Vagina (tissue), 2 donors: ENCODE data around the gene HPF1.
"Not testable (repeated sequence)": the region's sequence is repeated elsewhere in the genome, so short reads cannot be mapped to it uniquely, and the experiment has no call there.

Experiments used
- POLR2A ChIP-seq, 2 donors: fragments of 450-650 bp; IDR thresholded peaks; one replicate each; pipeline ENCODE4 v1.6.1; 2017; ENCODE audit warnings: antibody characterized with exemption in 2 of 2, mild to moderate bottlenecking in 2 of 2, moderate library complexity in 2 of 2
- TF ChIP-seq, protein P1 (sequence below), 3 experiments: fragments of 450-650 bp in 2 of 3; fragments of 200-600 bp in 1 of 3; sonication (generic) in 1 of 3; IDR thresholded peaks; one replicate each; pipeline ENCODE4 v1.5.1; 2017 to 2019; ENCODE audit warnings: antibody characterized with exemption in 3 of 3, mild to moderate bottlenecking in 2 of 3, moderate library complexity in 2 of 3

DNA sequence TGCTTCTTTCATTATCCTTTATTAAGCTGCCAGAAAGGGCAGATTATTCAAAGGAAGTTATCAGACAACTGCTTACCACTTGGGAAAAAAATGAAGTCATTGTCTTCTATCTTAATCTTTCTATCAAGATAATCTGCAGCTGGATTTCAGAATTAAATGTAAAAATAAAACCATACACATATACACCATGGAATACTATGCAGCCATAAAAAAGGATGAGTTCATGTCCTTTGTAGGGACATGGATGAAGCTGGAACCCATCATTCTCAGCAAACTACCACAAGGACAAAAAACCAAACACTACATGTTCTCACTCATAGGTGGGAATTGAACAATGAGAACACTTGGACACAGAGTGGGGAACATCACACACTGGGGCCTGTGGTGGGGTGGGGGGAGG is 19.1 kb downstream of the HPF1 start:
- TF ChIP-seq, protein P1, sequence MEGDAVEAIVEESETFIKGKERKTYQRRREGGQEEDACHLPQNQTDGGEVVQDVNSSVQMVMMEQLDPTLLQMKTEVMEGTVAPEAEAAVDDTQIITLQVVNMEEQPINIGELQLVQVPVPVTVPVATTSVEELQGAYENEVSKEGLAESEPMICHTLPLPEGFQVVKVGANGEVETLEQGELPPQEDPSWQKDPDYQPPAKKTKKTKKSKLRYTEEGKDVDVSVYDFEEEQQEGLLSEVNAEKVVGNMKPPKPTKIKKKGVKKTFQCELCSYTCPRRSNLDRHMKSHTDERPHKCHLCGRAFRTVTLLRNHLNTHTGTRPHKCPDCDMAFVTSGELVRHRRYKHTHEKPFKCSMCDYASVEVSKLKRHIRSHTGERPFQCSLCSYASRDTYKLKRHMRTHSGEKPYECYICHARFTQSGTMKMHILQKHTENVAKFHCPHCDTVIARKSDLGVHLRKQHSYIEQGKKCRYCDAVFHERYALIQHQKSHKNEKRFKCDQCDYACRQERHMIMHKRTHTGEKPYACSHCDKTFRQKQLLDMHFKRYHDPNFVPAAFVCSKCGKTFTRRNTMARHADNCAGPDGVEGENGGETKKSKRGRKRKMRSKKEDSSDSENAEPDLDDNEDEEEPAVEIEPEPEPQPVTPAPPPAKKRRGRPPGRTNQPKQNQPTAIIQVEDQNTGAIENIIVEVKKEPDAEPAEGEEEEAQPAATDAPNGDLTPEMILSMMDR (IDR thresholded peaks at IDR 0.05), result not testable (repeated sequence)
- TF ChIP-seq POLR2A (IDR thresholded peaks at IDR 0.05), result not testable (repeated sequence)
